K562 (cell line): Measurements from ENCODE around the gene LRMDA. TPM values are rescaled to one million over a fixed set of nuclear protein-coding genes. Genes with fewer than 3 reads are reported as not detected.

Source experiments
- ATAC-seq: fragments of 200-7000 bp; cut with Tn5 transposase; 3 replicates; pipeline ENCODE4 v1.9.1; 2020; ENCODE audit warnings: moderate library complexity
- BruUV-seq: library from RNA; stranded (reverse); fragments of 400-500 nt; replicated peaks from 2 replicates; lab custom pipeline; 2021; lab: Mats Ljungman, UMichigan
- CTCF ChIA-PET: fragments of 300-600 bp; formaldehyde crosslinking; extraction: SDS; loops from one replicate; lab custom pipeline; 2021; ENCODE audit warnings: low intra/inter-chr PET ratio; lab: Yijun Ruan, JAX
- POLR2A ChIA-PET: fragments of 300-600, 350-650 bp; sonication (Branson Sonifier 250); formaldehyde crosslinking; extraction: SDS; loops from one replicate; lab custom pipeline; 2021; ENCODE audit warnings: antibody characterized with exemption, inconsistent platforms; lab: Yijun Ruan, JAX
- DNase-seq, 4 experiments: peaks; one replicate each; pipeline versions ENCODE4 v3.0.0 to v3.0.0-alpha.2; 2011 to 2018; ENCODE audit warnings: low spot score in 3 of 4, mixed read lengths in 3 of 4; ENCODE audit errors: extremely low read depth in 1 of 4
- FAIRE-seq: peaks from 2 replicates; lab custom pipeline; 2011; peaks lifted over from hg19 to GRCh38; lab: Jason Lieb, UNC
- H2AFZ ChIP-seq: 2 replicates; pipeline ENCODE4 v1.6.0; 2011; ENCODE audit warnings: low read depth, low read length, control low read depth, inconsistent platforms
- H3K27ac ChIP-seq: fragments of 200-600 bp; 3 replicates; pipeline ENCODE4 v1.8.0; 2011; ENCODE audit warnings: low read depth, mild to moderate bottlenecking, control low read depth, inconsistent platforms, low read length, moderate library complexity, mixed read lengths; ENCODE audit errors: extremely low read depth
- H3K27me3 ChIP-seq, 2 experiments: fragments of 300-600 bp in 1 of 2; 2 replicates in 1 of 2; 3 replicates in 1 of 2; pipeline versions ENCODE4 v1.6.0 to v1.8.0; 2011; ENCODE audit warnings: inconsistent platforms in 2 of 2, low read length in 2 of 2, mild to moderate bottlenecking in 1 of 2, mixed read lengths in 1 of 2, moderate library complexity in 1 of 2; ENCODE audit not compliant: control insufficient read depth in 2 of 2, insufficient read depth in 2 of 2
- H3K36me3 ChIP-seq: fragments of 300-600 bp; 3 replicates; pipeline ENCODE4 v1.8.0; 2011; ENCODE audit warnings: mild to moderate bottlenecking, low read length, inconsistent platforms; ENCODE audit not compliant: control insufficient read depth, insufficient read depth
- H3K4me1 ChIP-seq, 2 experiments: fragments of 200-600 bp in 1 of 2; replicated peaks in 1 of 2; 2 replicates in 1 of 2; 3 replicates in 1 of 2; pipeline versions ENCODE4 v1.5.1 to v1.8.0; 2011; ENCODE audit warnings: inconsistent platforms in 2 of 2, low read length in 2 of 2, mild to moderate bottlenecking in 1 of 2, mixed read lengths in 1 of 2, moderate library complexity in 1 of 2; ENCODE audit not compliant: control insufficient read depth in 2 of 2, insufficient read depth in 2 of 2
- H3K4me2 ChIP-seq: 2 replicates; pipeline ENCODE4 v1.6.1; 2011; ENCODE audit warnings: low read length, control low read depth, inconsistent platforms, mixed read lengths; ENCODE audit not compliant: insufficient read depth
- H3K4me3 ChIP-seq: fragments of 200-600 bp; sonication (generic), shearing (Covaris generic); 2 replicates; pipeline ENCODE4 v1.5.1; 2016; ENCODE audit warnings: control low read depth, inconsistent platforms
- H3K79me2 ChIP-seq: fragments of 200-600 bp; 3 replicates; pipeline ENCODE4 v1.8.0; 2011; ENCODE audit warnings: low read length, inconsistent platforms; ENCODE audit not compliant: control insufficient read depth, insufficient read depth
- H3K9ac ChIP-seq, 2 experiments: 2 replicates each; pipeline versions ENCODE4 v1.6.0 to v1.6.1; 2011; ENCODE audit warnings: low read depth in 2 of 2, low read length in 2 of 2, control low read depth in 1 of 2, inconsistent platforms in 1 of 2, mild to moderate bottlenecking in 1 of 2, mixed read lengths in 1 of 2; ENCODE audit not compliant: insufficient read depth in 1 of 2
- H3K9me1 ChIP-seq: one replicate; pipeline ENCODE4 v1.6.0; 2011; ENCODE audit warnings: inconsistent platforms, mild to moderate bottlenecking, low read length, moderate library complexity; ENCODE audit not compliant: control insufficient read depth, insufficient read depth
- H3K9me3 ChIP-seq: replicated peaks from 2 replicates; pipeline ENCODE4 v1.5.1; 2011; ENCODE audit warnings: low read depth, low read length, inconsistent platforms; ENCODE audit not compliant: control insufficient read depth, insufficient read depth
- H4K20me1 ChIP-seq: replicated peaks from 2 replicates; pipeline ENCODE4 v1.6.1; 2011; ENCODE audit warnings: low read length, inconsistent platforms, mixed read lengths; ENCODE audit not compliant: control insufficient read depth, insufficient read depth
- AFF1 ChIP-seq, 2 experiments: fragments of 450-650 bp; IDR thresholded peaks; 2 replicates each; pipeline ENCODE4 v1.6.1; 2018; ENCODE audit warnings: mild to moderate bottlenecking in 2 of 2, low read depth in 1 of 2; ENCODE audit not compliant: partially characterized antibody in 2 of 2
- ATF1 ChIP-seq, 2 experiments: fragments of 450-650 bp in 1 of 2; IDR thresholded peaks; 2 replicates each; pipeline ENCODE4 v1.6.1; 2016; ENCODE audit warnings: missing compliant biosample characterization in 1 of 2, missing genetic modification characterization in 1 of 2
- DPF2 ChIP-seq: fragments of 450-650 bp; IDR thresholded peaks from 2 replicates; pipeline ENCODE4 v1.6.1; 2016
- FUS ChIP-seq: fragments of 200-400 bp; formaldehyde crosslinking; optimal IDR thresholded peaks from 2 replicates; pipeline ENCODE3; 2017; ENCODE audit warnings: low read depth, low read length
- NFATC3 ChIP-seq: fragments of 450-650 bp; IDR thresholded peaks from 2 replicates; pipeline ENCODE4 v1.6.1; 2017; ENCODE audit warnings: mild to moderate bottlenecking
- PRDM10 ChIP-seq: fragments of 450-650 bp; IDR thresholded peaks from 2 replicates; pipeline ENCODE4 v1.6.1; 2018; ENCODE audit not compliant: partially characterized antibody
- SIX5 ChIP-seq, 2 experiments: IDR thresholded peaks; 2 replicates each; pipeline ENCODE4 v1.6.1; 2011; ENCODE audit warnings: low read length in 2 of 2, borderline replicate concordance in 1 of 2, low read depth in 1 of 2, mild to moderate bottlenecking in 1 of 2, moderate library complexity in 1 of 2; ENCODE audit not compliant: insufficient read depth in 1 of 2
- SMC3 ChIP-seq: conservative IDR thresholded peaks from 2 replicates; pipeline ENCODE4 v1.6.1; 2011; ENCODE audit warnings: low read depth, low read length, improper control_type of control experiment; ENCODE audit not compliant: insufficient read depth
- ZMIZ1 ChIP-seq, 2 experiments: fragments of 150-350 bp in 1 of 2; IDR thresholded peaks; 2 replicates each; pipeline ENCODE4 v1.6.1; 2012 to 2016; ENCODE audit warnings: low read depth in 2 of 2, low read length in 2 of 2, mild to moderate bottlenecking in 1 of 2, moderate library complexity in 1 of 2
- ZNF696 ChIP-seq: fragments of 250-450 bp; sonication (Bioruptor Pico); conservative IDR thresholded peaks from 2 replicates; pipeline ENCODE4 v1.4.0; 2020; ENCODE audit warnings: mild to moderate bottlenecking, moderate library complexity
- WGBS: fragments of 100-300 bp; shearing (Covaris generic); methylation state at CpG from one replicate; pipeline ENCODE4 v1.1.6; 2016; ENCODE audit warnings: low coverage, mixed read lengths; ENCODE audit not compliant: insufficient coverage; ENCODE audit errors: missing lambda C conversion rate; 5-methylcytosine and 5-hydroxymethylcytosine counted together
- in situ Hi-C: fragments of 300-500 bp; cut with MboI; formaldehyde crosslinking; loops from 4 replicates; pipeline ENCODE4 v1.15.0; 2018; ENCODE audit warnings: inconsistent platforms, mixed read lengths
- intact Hi-C: fragments of 100-400 bp; cut with micrococcal nuclease; formaldehyde crosslinking; loops from 2 replicates; pipeline ENCODE4 v1.14.2; 2022
- polyA plus RNA-seq, 8 experiments: library from polyadenylated mRNA; depleted of rRNA in 4 of 8; stranded (reverse) in 5 of 8; unstranded in 3 of 8; fragments of >200 nt; fragmentation: Nextera tagmentation in 2 of 8; fragmentation: Illumina TruSeq in 1 of 8; extraction: Ambion mirVana in 2 of 8; extraction: Trizol in 1 of 8; gene quantifications; 2 replicates each; pipeline versions ENCODE4 v1.2.1 to v1.2.3, GENCODE V29; 2011 to 2014; ENCODE audit warnings: inconsistent platforms in 1 of 8, missing spikeins in 1 of 8
- total RNA-seq, 7 experiments: library from RNA; depleted of rRNA in 6 of 7; stranded (reverse); fragments of >200 nt in 6 of 7; fragmentation: Illumina TruSeq in 2 of 7; extraction: Trizol in 2 of 7; gene quantifications; 2 replicates each; pipeline versions ENCODE4 v1.2.1 to v1.2.3, GENCODE V29; 2011 to 2021; ENCODE audit warnings: low replicate concordance in 1 of 7

Gene LRMDA
- total and polyA plus RNA-seq, 9 of the 15 experiments (the other 6 are each of a cell fraction or from before 2014, with no cell fraction given) = 0.25 TPM; not detected in 8

GRCh38 chr10:76230921-76231285 lies 799.5 kb downstream of the LRMDA start:
- Histone ChIP-seq H4K20me1 (no peaks in the 10 kb centered on the region), H3K9me1 (no peaks in the 10 kb centered on the region), H2AFZ (no peak overlapping the region), H3K36me3 (no peaks in the 10 kb centered on the region), H3K4me3 (no peak overlapping the region), H3K79me2 (no peaks in the 10 kb centered on the region), H3K4me1 (no peaks in the 10 kb centered on the region), H3K27me3 (no peaks in the 10 kb centered on the region), H3K27ac (no peak overlapping the region), H3K4me2 (no peak overlapping the region), H3K9me3 (no peaks in the 10 kb centered on the region), H3K9ac (no peak overlapping the region)
- intact Hi-C loops = no loop called here
- no peak for ATAC-seq
- in situ Hi-C loops = no loop called here
- no peak for FAIRE-seq
- ChIA-PET POLR2A (no interaction called here), CTCF (no interaction called here)
- WGBS = 0% methylated on average over 1 of the region's 1 CpG
- BruUV-seq = no TSS peak
- DNase-seq = no peak
- no peak for TF ChIP-seq ATF1 (CRISPR knock-in tag; IDR thresholded peaks at IDR 0.05)
- TF ChIP-seq ATF1 (tag; IDR thresholded peaks at IDR 0.05) = no peak
- no peak for TF ChIP-seq ZNF696
- TF ChIP-seq DPF2 = no peak
- TF ChIP-seq ZMIZ1 (IDR thresholded peaks at IDR 0.05; ENCODE audit: low read depth in 2 of 2, low read length in 2 of 2) = no peak
- TF ChIP-seq FUS = no peak
- TF ChIP-seq PRDM10 = no peak
- no peak for TF ChIP-seq SIX5 (IDR thresholded peaks at IDR 0.05; ENCODE audit: borderline replicate concordance in 1 of 2, insufficient read depth in 1 of 2, low read depth in 1 of 2, low read length in 2 of 2)
- TF ChIP-seq SMC3 = no peak
- TF ChIP-seq NFATC3 = no peak
- TF ChIP-seq AFF1 (IDR thresholded peaks at IDR 0.05; ENCODE audit: low read depth in 1 of 2, partially characterized antibody in 2 of 2) = no peak
